ENCODE data around the gene COL9A3.

COL9A3 gene

GRCh38 chr20:62825333-62825985 lies 8.6 kb downstream of the COL9A3 start:
- H3K27me3 ChIP-seq (ENCODE audit: control insufficient read depth in 3 of 3, insufficient read depth in 3 of 3, low read depth in 1 of 3, low read length in 3 of 3), result peaks cover 0 to 7% (median 0%) of the 10 kb centered on the region in 3 experiments
- peak overlapping the region; percentile 22 for H3K23ac ChIP-seq (ENCODE audit: low read depth, low read length, poor library complexity)
- no peak overlapping the region for H3K14ac ChIP-seq (ENCODE audit: low read length)
- H3K4me1 ChIP-seq (ENCODE audit: control insufficient read depth in 2 of 2, insufficient read depth in 1 of 2, low read depth in 1 of 2, low read length in 2 of 2), result peaks cover 18 to 19% of the 10 kb centered on the region in 2 donors
- no peak overlapping the region for H2BK5ac ChIP-seq (ENCODE audit: low read length)
- no peaks in the 10 kb centered on the region for H3K36me3 ChIP-seq (replicated peaks in 1 of 2; ENCODE audit: control insufficient read depth in 2 of 2, insufficient read depth in 2 of 2, low read length in 2 of 2)
- no CpG with 5 or more reads among the region's 22 CpGs for WGBS, 2 donors (ENCODE audit: extremely low coverage in 2 of 2, insufficient read length in 2 of 2, insufficient replicate concordance in 1 of 2)
- peak overlapping the region; percentile 94 for H3K18ac ChIP-seq (ENCODE audit: low read length)
- H3K4me3 ChIP-seq (ENCODE audit: low read length in 2 of 2), result no peak overlapping the region
- no peak overlapping the region for H3K4ac ChIP-seq (ENCODE audit: low read length)
- H4K8ac ChIP-seq (ENCODE audit: low read depth, low read length), result no peak overlapping the region
- DNase-seq (ENCODE audit: low spot score), result no peak
- no peak overlapping the region for H3K4me2 ChIP-seq (ENCODE audit: insufficient read depth, low read length, poor library complexity, severe bottlenecking)
- H3K9ac ChIP-seq (ENCODE audit: low read depth, low read length, poor library complexity), result peak overlapping the region; percentile 38
- peak overlapping the region; percentile 49 for H2AFZ ChIP-seq (ENCODE audit: low read length)
- H2BK120ac ChIP-seq (ENCODE audit: low read depth, low read length), result no peak overlapping the region
- H2BK12ac ChIP-seq (ENCODE audit: low read length), result peak overlapping the region; percentile 30
- H3K9me3 ChIP-seq (replicated peaks in 1 of 2; ENCODE audit: control insufficient read depth in 2 of 2, insufficient read depth in 1 of 2, low read depth in 1 of 2, low read length in 2 of 2), result no peaks in the 10 kb centered on the region
- peaks cover 2% of the 10 kb centered on the region for H3K79me1 ChIP-seq (ENCODE audit: low read depth, low read length)
- H2BK15ac ChIP-seq (ENCODE audit: low read length), result peak overlapping the region; percentile 83
- H3K27ac ChIP-seq (replicated peaks; ENCODE audit: low read length), result peak overlapping the region; percentile 4
- H4K91ac ChIP-seq (ENCODE audit: low read depth, low read length, poor library complexity), result no peak overlapping the region
- peak overlapping the region; percentile 59 for H2AK5ac ChIP-seq (ENCODE audit: low read depth, low read length)

GRCh38 chr20:62825986-62826645 lies 9.3 kb downstream of the COL9A3 start:
- Histone ChIP-seq H3K4me1 (ENCODE audit: control insufficient read depth in 2 of 2, insufficient read depth in 1 of 2, low read depth in 1 of 2, low read length in 2 of 2) (peaks cover 14 to 19% of the 10 kb centered on the region in 2 donors), H3K27me3 (ENCODE audit: control insufficient read depth in 3 of 3, insufficient read depth in 3 of 3, low read depth in 1 of 3, low read length in 3 of 3) (peaks cover 0 to under 1% (median 0%) of the 10 kb centered on the region in 3 experiments), H3K79me1 (ENCODE audit: low read depth, low read length) (peaks cover 2% of the 10 kb centered on the region), H3K36me3 (replicated peaks in 1 of 2; ENCODE audit: control insufficient read depth in 2 of 2, insufficient read depth in 2 of 2, low read length in 2 of 2) (no peaks in the 10 kb centered on the region), H2AFZ (ENCODE audit: low read length) (no peak overlapping the region), H3K9me3 (replicated peaks in 1 of 2; ENCODE audit: control insufficient read depth in 2 of 2, insufficient read depth in 1 of 2, low read depth in 1 of 2, low read length in 2 of 2) (no peaks in the 10 kb centered on the region), H2BK12ac (ENCODE audit: low read length) (no peak overlapping the region), H3K4me2 (ENCODE audit: insufficient read depth, low read length, poor library complexity, severe bottlenecking) (no peak overlapping the region), H2AK5ac (ENCODE audit: low read depth, low read length) (peak overlapping the region; percentile 59), H2BK120ac (ENCODE audit: low read depth, low read length) (no peak overlapping the region), H3K27ac (replicated peaks; ENCODE audit: low read length) (no peak overlapping the region), H3K23ac (ENCODE audit: low read depth, low read length, poor library complexity) (peak overlapping the region; percentile 85), H4K91ac (ENCODE audit: low read depth, low read length, poor library complexity) (no peak overlapping the region), H3K4ac (ENCODE audit: low read length) (peak overlapping the region; percentile 53), H2BK15ac (ENCODE audit: low read length) (no peak overlapping the region), H3K14ac (ENCODE audit: low read length) (no peak overlapping the region), H3K9ac (ENCODE audit: low read depth, low read length, poor library complexity) (no peak overlapping the region), H3K18ac (ENCODE audit: low read length) (peak overlapping the region; percentile 48), H4K8ac (ENCODE audit: low read depth, low read length) (no peak overlapping the region), H2BK5ac (ENCODE audit: low read length) (no peak overlapping the region), H3K4me3 (ENCODE audit: low read length in 2 of 2) (no peak overlapping the region)
- no CpG with 5 or more reads among the region's 27 CpGs for WGBS, 2 donors (ENCODE audit: extremely low coverage in 2 of 2, insufficient read length in 2 of 2, insufficient replicate concordance in 1 of 2)
- DNase-seq (ENCODE audit: low spot score), result no peak

GRCh38 chr20:62826646-62827310 lies 9.9 kb downstream of the COL9A3 start:
- no peak for DNase-seq (ENCODE audit: low spot score)
- H3K36me3 ChIP-seq (replicated peaks in 1 of 2; ENCODE audit: control insufficient read depth in 2 of 2, insufficient read depth in 2 of 2, low read length in 2 of 2), result no peaks in the 10 kb centered on the region
- no peak overlapping the region for H3K27ac ChIP-seq (replicated peaks; ENCODE audit: low read length)
- H3K18ac ChIP-seq (ENCODE audit: low read length), result no peak overlapping the region
- no peak overlapping the region for H4K8ac ChIP-seq (ENCODE audit: low read depth, low read length)
- H3K4me2 ChIP-seq (ENCODE audit: insufficient read depth, low read length, poor library complexity, severe bottlenecking), result no peak overlapping the region
- H2BK15ac ChIP-seq (ENCODE audit: low read length), result no peak overlapping the region
- H3K9ac ChIP-seq (ENCODE audit: low read depth, low read length, poor library complexity), result no peak overlapping the region
- H2BK12ac ChIP-seq (ENCODE audit: low read length), result no peak overlapping the region
- H3K4me1 ChIP-seq (ENCODE audit: control insufficient read depth in 2 of 2, insufficient read depth in 1 of 2, low read depth in 1 of 2, low read length in 2 of 2), result peaks cover 16 to 19% of the 10 kb centered on the region in 2 donors
- peaks cover 2% of the 10 kb centered on the region for H3K79me1 ChIP-seq (ENCODE audit: low read depth, low read length)
- no peak overlapping the region for H3K14ac ChIP-seq (ENCODE audit: low read length)
- H3K27me3 ChIP-seq (ENCODE audit: control insufficient read depth in 3 of 3, insufficient read depth in 3 of 3, low read depth in 1 of 3, low read length in 3 of 3), result no peaks in the 10 kb centered on the region
- H2AFZ ChIP-seq (ENCODE audit: low read length), result no peak overlapping the region
- H2BK120ac ChIP-seq (ENCODE audit: low read depth, low read length), result no peak overlapping the region
- H3K23ac ChIP-seq (ENCODE audit: low read depth, low read length, poor library complexity), result peak overlapping the region; percentile 85
- no peak overlapping the region for H3K4ac ChIP-seq (ENCODE audit: low read length)
- no peaks in the 10 kb centered on the region for H3K9me3 ChIP-seq (replicated peaks in 1 of 2; ENCODE audit: control insufficient read depth in 2 of 2, insufficient read depth in 1 of 2, low read depth in 1 of 2, low read length in 2 of 2)
- H4K91ac ChIP-seq (ENCODE audit: low read depth, low read length, poor library complexity), result no peak overlapping the region
- H2AK5ac ChIP-seq (ENCODE audit: low read depth, low read length), result peak overlapping the region; percentile 59
- H2BK5ac ChIP-seq (ENCODE audit: low read length), result no peak overlapping the region
- no CpG with 5 or more reads among the region's 24 CpGs for WGBS, 2 donors (ENCODE audit: extremely low coverage in 2 of 2, insufficient read length in 2 of 2, insufficient replicate concordance in 1 of 2)
- no peak overlapping the region for H3K4me3 ChIP-seq (ENCODE audit: low read length in 2 of 2)

All from neuronal stem cell (in vitro differentiated cells).